AG09309 (cell line): Measurements from ENCODE around the gene NR2F2.
"Not testable (repeated sequence)": the region's sequence is repeated elsewhere in the genome, so short reads cannot be mapped to it uniquely, and the experiment has no call there.

Experiments
- DNase-seq: peaks from one replicate; pipeline ENCODE4 v3.0.0-alpha.2; 2010; ENCODE audit warnings: low read depth
- H3K4me3 ChIP-seq: 2 replicates; pipeline ENCODE4 v1.5.1; 2011; ENCODE audit warnings: mild to moderate bottlenecking, low read depth, low read length, moderate library complexity; ENCODE audit not compliant: control insufficient read depth
- TF ChIP-seq, protein P1 (sequence below): IDR thresholded peaks from 2 replicates; pipeline ENCODE4 v1.5.1; 2011; ENCODE audit warnings: mild to moderate bottlenecking, low read depth, low read length, inconsistent platforms; ENCODE audit not compliant: insufficient read depth, control insufficient read depth; ENCODE audit errors: missing control alignments

NR2F2 gene

DNA sequence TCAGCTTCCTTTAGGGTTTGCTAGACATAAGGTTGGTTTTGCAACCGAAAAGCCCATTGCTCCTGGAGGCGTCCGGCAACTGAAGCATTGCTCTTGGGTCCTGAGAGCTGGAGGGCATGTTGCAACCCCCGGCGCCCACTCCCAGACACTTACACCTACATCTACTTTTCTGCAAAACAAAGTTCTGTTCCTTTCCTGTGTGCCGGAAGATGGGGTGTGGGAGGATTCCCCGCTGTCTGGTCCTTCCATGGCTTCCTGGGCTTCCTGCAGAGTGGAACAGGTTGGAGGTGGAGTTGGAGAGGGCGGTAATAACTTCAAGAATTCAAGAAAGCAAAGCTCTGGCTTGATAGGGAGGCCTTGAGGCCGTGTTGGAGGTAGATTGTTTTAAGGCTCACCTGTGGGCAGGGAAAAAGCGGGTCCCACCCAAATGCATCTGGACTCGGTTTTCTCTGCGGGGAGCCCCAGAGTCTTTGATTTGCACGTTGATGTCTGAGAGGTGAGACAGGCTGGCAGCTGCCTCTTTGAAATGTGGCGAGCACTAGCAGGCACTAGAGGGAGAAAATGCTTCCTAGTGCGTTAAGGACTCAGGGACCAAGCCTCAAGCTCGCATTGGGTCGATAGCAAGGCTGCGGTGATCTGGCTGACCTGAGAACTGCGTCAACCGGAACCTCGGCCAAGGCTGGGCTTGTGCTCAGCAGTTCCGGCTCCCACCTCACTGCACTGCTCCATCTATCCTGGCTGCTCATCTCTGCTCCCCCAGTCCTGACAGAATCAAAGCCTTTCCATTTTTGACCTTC, 39.5 kb downstream of the NR2F2 start:
- TF ChIP-seq, protein P1, sequence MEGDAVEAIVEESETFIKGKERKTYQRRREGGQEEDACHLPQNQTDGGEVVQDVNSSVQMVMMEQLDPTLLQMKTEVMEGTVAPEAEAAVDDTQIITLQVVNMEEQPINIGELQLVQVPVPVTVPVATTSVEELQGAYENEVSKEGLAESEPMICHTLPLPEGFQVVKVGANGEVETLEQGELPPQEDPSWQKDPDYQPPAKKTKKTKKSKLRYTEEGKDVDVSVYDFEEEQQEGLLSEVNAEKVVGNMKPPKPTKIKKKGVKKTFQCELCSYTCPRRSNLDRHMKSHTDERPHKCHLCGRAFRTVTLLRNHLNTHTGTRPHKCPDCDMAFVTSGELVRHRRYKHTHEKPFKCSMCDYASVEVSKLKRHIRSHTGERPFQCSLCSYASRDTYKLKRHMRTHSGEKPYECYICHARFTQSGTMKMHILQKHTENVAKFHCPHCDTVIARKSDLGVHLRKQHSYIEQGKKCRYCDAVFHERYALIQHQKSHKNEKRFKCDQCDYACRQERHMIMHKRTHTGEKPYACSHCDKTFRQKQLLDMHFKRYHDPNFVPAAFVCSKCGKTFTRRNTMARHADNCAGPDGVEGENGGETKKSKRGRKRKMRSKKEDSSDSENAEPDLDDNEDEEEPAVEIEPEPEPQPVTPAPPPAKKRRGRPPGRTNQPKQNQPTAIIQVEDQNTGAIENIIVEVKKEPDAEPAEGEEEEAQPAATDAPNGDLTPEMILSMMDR = no peak
- DNase-seq = no peak
- no peak overlapping the region for H3K4me3 ChIP-seq

DNA sequence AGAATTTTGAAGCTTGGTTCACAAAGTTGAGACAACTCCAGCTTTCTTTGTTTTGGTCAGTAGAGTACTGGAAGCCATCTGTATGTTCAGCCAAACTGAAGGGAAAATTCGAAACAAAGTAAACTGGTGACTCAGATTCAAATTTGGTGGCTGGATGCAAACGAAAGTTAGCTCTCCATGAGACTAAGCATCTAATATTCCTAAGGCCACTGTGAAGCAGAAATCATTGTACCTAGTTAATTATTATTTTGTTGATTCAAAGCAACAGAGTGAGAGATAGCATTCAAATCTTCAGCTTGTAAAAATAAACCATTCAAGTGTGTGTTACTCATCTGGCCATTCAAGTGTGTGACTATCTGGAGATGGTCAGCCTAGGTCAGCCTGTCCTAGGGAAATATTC, 42.1 kb downstream of the NR2F2 start:
- TF ChIP-seq, protein P1 = no peak
- DNase-seq = no peak
- no peak overlapping the region for H3K4me3 ChIP-seq

DNA sequence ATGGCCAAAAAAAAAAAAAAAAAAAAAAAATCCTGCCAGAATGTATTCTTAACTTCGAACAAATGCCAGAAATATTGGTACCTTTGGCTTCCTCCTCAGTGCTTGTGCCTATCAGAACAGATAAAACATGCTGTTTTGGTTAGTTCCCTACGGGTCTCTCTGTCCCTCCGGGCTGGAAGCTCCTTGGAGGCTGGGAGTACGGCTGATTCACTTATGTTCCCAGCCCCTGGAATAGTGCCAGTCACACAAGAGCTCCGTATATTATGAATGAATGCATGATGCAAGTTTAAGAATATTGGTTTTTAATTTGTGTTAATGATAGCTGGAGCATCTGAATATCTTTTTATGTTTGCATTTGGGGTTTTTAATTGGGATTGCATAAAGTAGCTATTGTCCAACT, 44.0 kb downstream of the NR2F2 start:
- TF ChIP-seq, protein P1 = no peak
- DNase-seq = no peak
- H3K4me3 ChIP-seq = no peak overlapping the region

DNA sequence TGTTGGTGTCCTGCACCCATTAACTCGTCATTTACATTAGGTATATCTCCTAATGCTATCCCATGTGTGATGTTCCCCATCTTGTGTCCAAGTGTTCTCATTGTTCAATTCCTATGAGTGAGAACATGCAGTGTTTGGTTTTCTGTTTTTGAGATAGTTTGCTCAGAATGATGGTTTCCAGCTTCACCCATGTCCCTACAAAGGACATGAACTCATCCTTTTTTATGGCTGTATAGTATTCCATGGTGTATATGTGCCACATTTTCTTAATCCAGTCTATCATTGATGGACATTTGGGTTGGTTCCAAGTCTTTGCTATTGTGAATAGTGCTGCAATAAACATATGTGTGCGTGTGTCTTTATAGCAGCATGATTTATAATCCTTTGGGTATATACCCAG, 49.1 kb downstream of the NR2F2 start:
- not testable (repeated sequence) for DNase-seq, H3K4me3 ChIP-seq

DNA sequence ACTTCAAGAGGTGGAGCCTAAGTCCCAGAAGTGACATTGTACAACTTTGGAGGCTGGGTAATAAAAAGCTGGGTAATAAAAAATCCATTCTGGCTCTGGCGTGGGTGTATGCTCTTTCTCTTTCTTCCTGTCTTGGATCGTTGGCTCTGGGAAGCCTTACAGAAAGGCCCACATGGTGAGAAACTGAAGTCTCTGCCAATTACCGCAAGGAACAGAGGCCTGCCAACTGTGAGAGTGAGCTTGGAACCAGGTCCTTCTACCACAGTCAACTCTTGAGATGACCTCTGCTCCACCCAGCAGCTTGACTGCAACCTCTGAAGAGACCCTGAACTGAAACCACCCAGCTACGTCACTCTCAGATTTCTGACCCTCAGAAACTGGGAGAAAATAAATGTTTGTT, 51.0 kb downstream of the NR2F2 start:
- TF ChIP-seq, protein P1 = no peak
- no peak for DNase-seq
- H3K4me3 ChIP-seq = no peak overlapping the region

DNA sequence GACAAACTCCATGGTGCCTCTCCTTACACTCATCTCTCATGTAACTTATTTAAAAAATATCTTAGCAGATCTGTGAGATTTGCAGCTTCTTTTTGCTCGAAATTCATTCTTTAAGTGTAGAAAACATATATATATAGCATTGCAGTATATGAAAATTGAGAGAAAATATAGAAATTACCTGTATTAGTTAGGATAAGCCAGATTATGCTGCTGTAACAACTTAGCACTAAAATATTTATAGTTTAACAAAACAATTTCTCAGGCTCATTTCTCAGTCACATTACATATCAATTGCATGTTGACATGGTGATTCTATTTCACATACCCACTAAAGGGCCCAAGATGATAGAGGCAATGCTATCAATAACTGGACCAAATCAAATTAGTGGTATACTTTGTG, 54.7 kb downstream of the NR2F2 start:
- no peak for DNase-seq
- TF ChIP-seq, protein P1 = no peak
- H3K4me3 ChIP-seq = no peak overlapping the region

DNA sequence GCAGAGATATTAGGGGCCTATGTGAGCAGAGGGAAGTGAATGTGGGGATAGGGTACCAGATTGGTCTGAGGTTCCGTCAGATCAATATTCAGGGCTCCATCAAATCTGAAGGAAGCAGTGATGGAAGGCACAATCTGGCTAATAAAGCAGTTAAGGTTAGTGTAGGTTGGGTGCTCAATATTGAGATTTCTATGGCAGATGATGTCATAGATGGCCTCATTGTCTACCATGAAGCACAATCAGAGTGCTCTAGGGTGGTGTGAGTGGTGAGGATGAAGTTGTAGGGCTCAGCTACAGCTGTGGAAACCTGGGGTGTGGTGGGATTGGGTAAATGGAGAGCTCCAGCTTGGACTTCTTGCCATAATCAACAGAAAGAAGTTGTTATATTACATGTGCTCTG, 58.2 kb downstream of the NR2F2 start:
- DNase-seq = no peak
- TF ChIP-seq, protein P1 = no peak
- no peak overlapping the region for H3K4me3 ChIP-seq
